ENCODE data around the gene CCNY. TPM values are rescaled to one million over a fixed set of nuclear protein-coding genes. Genes with fewer than 3 reads are reported as not detected.

The CCNY gene
- total RNA-seq, 2 experiments from 2014 or later = 37.0 to 55.8 TPM

DNA sequence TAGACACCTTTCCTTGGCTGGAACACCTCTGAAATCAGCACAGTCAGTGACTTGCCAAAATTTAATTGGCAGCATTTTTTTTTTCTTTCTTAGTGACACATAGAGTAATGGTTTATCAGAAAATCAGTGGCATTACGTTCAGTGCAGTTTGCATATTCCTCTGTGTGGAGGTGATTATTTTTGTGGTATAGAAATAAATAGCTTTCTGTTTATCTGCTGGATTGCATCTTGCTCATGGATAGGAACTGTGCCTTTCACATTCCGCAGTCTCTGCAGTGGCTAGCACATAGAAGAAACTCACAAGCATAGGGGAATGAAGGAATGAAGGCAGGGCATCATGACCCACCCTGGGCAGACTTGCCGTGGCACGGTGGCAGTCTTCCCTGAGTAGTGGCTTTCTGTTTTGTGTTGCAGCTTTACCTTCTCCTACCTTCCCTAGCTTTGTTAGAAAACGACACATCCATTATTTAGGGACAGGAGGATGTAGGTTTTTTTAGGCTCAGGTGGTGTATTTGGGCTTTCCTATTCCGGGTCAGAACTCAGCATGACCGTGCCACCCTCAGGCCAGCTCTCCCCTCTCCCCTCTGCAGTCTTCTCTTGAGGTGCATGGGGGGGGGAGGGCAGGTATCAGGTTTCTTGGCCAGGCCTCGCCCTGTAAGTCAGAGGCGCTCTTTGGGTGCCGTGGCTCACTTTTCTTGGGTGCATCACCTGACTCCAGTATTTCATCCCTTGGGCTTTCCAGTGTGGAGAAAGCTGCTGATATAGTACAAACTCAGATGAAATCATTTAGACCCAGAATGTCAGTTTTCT lies 156.3 kb downstream of the CCNY start:
- no peaks in the 10 kb centered on the region for H3K36me3 ChIP-seq (ENCODE audit: insufficient read depth, low read length)
- no peak for DNase-seq (ENCODE audit: low spot score)
- H3K9me2 ChIP-seq (ENCODE audit: insufficient read depth, low read length) = no peaks in the 10 kb centered on the region
- H3K4me2 ChIP-seq (ENCODE audit: low read length) = peak overlapping the region; percentile 68
- ChIA-PET CTCF (ENCODE audit: unreplicated experiment) (interaction anchor here (0.8 kb wide), 1 partner anchor 9 kb away, joined by 4 read pairs; no protein-coding TSS in a partner anchor), POLR2A (interaction anchor here (1.0 to 1.4 kb wide), 3 partner anchors 9 to 113 kb away, joined by 3 to 7 read pairs (median 5); no protein-coding TSS in a partner anchor)
- peak overlapping the region; percentile 39 for H3K4me3 ChIP-seq (ENCODE audit: low read depth, low read length, poor library complexity, severe bottlenecking)
- intact Hi-C loops (cut with micrococcal nuclease; ENCODE audit: unreplicated experiment) = no loop called here
- H3K4me1 ChIP-seq (ENCODE audit: insufficient read depth, low read length, poor library complexity, severe bottlenecking) = peaks cover 60% of the 10 kb centered on the region
- no TSS peak for BruUV-seq (replicated peaks)
- peaks cover 26% of the 10 kb centered on the region; the same call in 1 of the 2 replicates for H3K79me2 ChIP-seq (ENCODE audit: insufficient read depth, low read depth, low read length)
- no peak for TF ChIP-seq CTCF (conservative IDR thresholded peaks at IDR 0.05; ENCODE audit: low read length)
- TF ChIP-seq EZH2phosphoT487 (IDR thresholded peaks at IDR 0.05; ENCODE audit: borderline replicate concordance, low read depth, low read length) = no peak
- H3K27ac ChIP-seq (ENCODE audit: low read depth, low read length, poor library complexity, severe bottlenecking) = peak overlapping the region; percentile 71
- peak overlapping the region; percentile 10; the same call in 1 of the 2 replicates for H2AFZ ChIP-seq (ENCODE audit: low read length)
- H3K9me3 ChIP-seq (ENCODE audit: low read length) = no peaks in the 10 kb centered on the region
- H4K20me1 ChIP-seq (ENCODE audit: insufficient read depth, low read length) = no peaks in the 10 kb centered on the region

DNA sequence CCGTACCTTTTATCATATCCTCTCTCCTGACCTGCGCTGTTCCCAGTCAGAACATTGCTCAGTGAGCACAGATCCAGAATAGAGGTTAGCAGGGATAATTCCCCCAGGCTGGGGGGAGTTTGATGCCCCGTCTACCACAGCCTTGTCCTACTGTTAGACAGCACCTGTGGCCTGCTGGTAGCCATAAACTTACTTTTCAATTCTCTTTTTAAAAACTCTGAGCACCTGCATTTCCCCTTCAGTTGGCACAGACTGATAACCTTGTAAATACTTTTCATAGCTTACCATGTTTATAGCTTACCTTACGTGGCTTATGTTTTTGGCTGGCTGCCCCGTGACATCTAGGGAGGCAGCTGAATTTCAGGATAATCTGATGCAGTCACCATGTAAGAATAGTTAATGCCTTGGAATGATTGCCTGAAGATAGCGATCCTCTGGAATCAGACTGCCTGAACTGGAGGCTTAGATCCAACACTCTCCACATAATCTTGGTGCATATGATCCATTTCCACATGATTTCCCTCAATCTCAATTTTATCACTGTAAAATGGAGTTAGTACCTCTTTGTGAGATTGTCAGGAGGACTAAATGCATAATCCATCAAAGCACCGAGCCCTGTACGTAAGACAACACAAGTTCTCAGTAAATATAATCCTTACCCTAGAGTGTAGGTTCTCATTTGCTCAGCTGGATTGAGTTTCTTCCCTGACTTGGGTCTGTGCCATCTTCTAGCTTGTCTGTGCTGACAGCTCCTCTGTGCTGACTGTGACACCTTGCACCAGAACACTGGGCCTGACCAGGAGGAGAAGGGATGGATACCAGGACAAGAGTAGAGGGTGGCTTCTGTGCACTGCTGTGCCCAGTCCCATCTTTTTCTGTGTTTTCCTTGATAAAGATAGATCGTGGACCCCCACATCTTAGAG lies 157.1 kb downstream of the CCNY start:
- Histone ChIP-seq H3K27ac (ENCODE audit: low read depth, low read length, poor library complexity, severe bottlenecking) (peak overlapping the region; percentile 71), H3K4me1 (ENCODE audit: insufficient read depth, low read length, poor library complexity, severe bottlenecking) (peaks cover 69% of the 10 kb centered on the region), H3K4me2 (ENCODE audit: low read length) (peak overlapping the region; percentile 68), H2AFZ (ENCODE audit: low read length) (no peak overlapping the region; the same call in 1 of the 2 replicates), H3K79me2 (ENCODE audit: insufficient read depth, low read depth, low read length) (peaks cover 30% of the 10 kb centered on the region; the same call in 1 of the 2 replicates), H4K20me1 (ENCODE audit: insufficient read depth, low read length) (no peaks in the 10 kb centered on the region), H3K4me3 (ENCODE audit: low read depth, low read length, poor library complexity, severe bottlenecking) (peak overlapping the region; percentile 39), H3K9me2 (ENCODE audit: insufficient read depth, low read length) (no peaks in the 10 kb centered on the region), H3K36me3 (ENCODE audit: insufficient read depth, low read length) (no peaks in the 10 kb centered on the region), H3K9me3 (ENCODE audit: low read length) (no peaks in the 10 kb centered on the region)
- ChIA-PET POLR2A (interaction anchor here (0.6 to 1.3 kb wide), 6 partner anchors 8 to 841 kb away, joined by 3 to 7 read pairs (median 3); no protein-coding TSS in a partner anchor), CTCF (ENCODE audit: unreplicated experiment) (interaction anchor here (1.0 kb wide), 1 partner anchor 11 kb away, joined by 3 read pairs; no protein-coding TSS in a partner anchor)
- no peak for TF ChIP-seq CTCF (conservative IDR thresholded peaks at IDR 0.05; ENCODE audit: low read length)
- no peak for TF ChIP-seq EZH2phosphoT487 (IDR thresholded peaks at IDR 0.05; ENCODE audit: borderline replicate concordance, low read depth, low read length)
- intact Hi-C loops (cut with micrococcal nuclease; ENCODE audit: unreplicated experiment) = no loop called here
- BruUV-seq (replicated peaks) = no TSS peak
- DNase-seq (ENCODE audit: low spot score) = peak; percentile 52

All from OCI-LY7 (cell line).